GM21786 (cell line): ENCODE data around the gene GBX1.

Experiments
- ATAC-seq: cut with Tn5 transposase; IDR thresholded peaks from one replicate; pipeline ENCODE4 v1.9.1; 2021; ENCODE audit not compliant: unreplicated experiment

The GBX1 gene

DNA sequence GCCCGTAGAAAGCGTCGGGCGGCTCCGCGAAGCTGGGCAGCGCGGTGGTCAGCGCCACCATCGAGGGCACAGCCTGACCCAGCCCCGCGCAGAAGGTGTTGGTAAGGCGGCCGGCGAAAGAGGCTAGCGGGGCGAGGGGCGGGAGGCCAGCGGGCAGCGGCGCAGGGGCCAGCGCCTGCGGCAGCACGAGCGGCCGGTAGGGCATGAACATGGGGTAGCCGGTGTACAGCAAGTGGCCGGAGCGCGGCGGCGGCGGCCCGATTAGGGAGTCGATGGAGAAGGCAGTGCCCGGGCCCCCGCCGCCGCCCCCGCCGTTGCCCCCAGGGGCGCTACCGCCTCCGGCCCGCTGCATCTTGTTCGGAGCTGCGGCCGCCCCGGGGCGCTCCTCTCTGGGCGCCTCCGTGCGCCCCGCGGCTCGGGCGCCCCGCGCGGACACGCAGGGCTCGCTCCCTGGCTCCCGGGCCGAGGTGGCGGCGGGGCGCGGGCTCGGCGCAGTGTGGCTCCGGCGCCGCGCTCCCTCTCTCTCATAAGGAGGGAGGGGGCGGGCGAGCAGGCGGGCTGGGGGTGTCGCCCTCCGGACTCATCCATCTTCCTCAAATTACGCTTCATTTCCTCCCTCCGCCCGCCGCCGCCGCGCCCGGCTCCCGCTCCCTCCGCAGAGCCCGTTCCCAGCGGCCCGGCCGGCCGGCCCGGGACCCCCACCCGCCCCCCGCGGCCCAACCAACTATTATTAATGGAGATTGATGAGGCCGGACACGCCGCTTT is at the start of gene GBX1:
Gene GBX1 (minus strand): TSS at position 498 of the 765 bp plus-strand sequence. CDS start 146 bp downstream, at position 352.
- ATAC-seq = no peak

DNA sequence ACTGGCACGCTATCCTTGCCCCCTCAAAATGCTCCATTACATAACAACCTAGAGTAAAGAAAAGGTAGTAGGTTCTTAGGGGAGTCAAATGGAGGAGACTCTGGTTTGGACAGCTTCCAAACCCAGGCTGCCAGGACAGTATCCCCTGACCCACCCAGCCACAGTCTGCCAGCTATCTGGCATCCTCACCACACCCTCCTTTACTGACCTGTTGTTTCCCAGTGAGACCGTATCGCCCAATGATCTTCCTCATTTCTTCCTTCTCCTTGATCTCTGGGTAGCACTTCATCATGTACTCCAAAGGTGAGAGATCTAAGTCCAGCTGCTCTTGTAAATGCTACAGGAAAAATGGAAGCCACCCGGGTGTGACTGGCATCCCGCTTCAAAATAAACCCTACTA is 47.9 kb upstream of the GBX1 start:
- ATAC-seq = no peak

DNA sequence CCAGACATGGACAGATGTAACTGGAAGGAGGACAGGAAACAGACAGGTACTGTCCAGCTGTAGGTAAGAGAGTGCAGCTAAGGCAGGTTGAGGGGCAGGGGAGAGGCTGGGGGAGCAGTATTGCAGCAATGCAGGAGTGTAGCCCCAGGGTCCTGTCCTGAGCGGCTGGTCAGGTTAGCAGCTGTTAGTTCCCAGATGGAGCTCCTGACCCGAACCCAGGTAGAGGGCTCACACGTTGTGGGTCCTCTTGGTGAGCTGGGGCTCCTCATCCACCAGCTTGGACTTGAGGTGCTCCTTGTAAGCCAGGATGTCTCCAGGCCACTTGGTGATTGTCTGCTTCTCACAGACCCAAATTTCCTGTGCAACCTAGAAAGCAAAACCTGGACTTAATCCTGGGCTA is 46.3 kb upstream of the GBX1 start:
- ATAC-seq = no peak

DNA sequence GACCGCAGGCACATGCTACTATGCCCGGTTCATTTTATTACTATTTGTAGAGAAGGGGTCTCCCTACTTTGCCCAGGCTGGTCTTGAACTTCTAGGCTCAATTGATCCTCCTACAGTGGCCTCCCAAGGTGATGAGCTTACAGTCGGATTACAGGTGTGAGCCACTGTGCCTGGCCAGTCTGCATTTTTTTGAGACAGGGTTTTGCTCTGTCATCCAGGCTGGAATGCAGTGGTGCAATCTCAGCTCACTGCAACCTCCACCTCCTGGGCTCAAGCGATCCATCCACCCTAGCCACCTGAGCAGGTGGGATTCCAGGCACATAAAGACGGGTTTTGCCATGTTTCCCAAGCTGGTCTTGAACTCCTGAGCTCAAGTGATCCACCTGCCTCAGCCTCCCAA is 45.1 kb upstream of the GBX1 start:
- ATAC-seq = no peak

DNA sequence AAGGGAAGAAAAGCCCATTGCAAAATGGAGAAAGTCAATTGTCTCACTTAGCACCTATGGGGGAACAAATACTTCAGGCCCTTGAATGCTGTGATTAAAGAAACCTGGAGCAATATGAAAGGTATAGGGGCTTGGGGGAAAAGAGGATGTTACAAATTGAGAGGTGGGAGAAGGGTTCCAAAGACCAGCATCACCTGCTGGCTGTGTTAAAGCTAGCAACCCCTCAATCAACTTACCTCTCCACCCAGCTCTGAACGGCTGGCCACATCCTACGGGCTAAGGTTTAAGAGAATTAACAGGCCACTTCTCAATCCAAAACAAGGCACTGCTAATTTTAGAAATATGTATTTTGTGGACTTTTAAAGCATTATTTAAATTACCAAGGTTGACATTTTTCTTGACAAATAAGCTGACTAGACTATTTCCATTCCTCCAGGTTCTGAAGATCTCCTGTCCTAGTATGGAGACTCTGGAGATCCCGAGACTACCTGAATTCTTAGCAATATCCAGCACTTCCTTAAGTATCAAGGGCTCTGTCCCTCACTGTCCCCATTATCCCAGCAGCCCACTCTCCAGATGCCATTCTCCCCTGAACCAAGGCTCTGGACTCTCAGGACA is 43.8 kb upstream of the GBX1 start:
- ATAC-seq = no peak

DNA sequence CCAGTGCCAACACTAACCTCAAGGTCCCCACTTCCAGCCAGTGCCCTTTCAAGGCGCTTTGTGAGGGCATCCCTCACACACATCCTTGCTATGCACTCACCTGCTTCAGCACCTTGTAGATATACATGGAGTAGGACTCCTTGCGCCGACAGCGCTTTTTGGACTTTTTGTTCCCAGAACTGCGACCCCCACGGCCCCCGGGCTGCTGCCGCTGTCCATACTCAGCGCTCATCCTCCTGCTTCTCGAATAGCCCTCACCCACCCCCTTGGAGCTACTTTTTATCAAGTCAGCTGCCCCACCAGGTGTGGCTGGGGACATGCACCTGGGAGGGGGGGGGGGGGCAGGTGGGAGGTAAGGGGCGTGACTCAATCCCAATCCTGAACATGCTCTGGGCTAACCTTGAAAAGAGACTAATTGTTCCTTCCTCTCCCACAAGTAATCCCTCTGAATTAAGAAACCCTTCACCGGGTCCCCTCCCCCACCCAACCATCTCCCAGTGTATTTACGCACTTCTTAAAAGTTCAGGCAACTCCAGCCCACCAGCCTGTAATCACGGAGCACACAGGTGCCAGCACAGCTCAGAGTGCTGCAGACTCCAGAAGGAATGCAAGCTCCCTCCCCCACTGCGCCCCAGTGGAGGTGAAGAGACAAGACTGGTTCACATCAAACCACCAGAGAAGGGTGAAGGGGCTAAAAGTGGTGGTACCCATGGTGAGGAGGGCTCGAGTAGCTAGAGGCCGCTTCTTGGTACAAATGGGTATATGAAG is 42.8 kb upstream of the GBX1 start, which contains the start of gene H2BK1:
Gene H2BK1 (minus strand): TSS at position 402 of the 768 bp plus-strand sequence. CDS start 170 bp downstream, at position 232.
- ATAC-seq = no peak

DNA sequence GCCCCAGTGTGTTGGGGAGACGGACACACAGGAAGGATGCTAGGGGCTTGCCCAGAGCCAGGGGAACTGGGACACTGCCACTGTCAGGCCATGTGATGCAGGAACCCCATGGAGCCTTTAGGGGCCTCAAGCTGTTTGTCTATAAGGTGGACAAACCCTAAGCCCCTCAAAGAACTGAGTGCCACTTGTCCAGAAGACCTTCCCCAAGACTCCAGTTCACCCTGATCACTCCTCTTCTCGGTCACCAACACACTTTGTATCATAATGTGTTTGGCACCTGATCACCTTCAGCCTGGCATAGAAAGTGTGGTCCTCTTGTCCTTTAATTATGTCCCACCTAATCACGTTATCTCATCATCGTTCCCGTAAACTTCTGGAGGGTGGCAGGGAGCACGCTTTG is 42.1 kb upstream of the GBX1 start:
- ATAC-seq = no peak

DNA sequence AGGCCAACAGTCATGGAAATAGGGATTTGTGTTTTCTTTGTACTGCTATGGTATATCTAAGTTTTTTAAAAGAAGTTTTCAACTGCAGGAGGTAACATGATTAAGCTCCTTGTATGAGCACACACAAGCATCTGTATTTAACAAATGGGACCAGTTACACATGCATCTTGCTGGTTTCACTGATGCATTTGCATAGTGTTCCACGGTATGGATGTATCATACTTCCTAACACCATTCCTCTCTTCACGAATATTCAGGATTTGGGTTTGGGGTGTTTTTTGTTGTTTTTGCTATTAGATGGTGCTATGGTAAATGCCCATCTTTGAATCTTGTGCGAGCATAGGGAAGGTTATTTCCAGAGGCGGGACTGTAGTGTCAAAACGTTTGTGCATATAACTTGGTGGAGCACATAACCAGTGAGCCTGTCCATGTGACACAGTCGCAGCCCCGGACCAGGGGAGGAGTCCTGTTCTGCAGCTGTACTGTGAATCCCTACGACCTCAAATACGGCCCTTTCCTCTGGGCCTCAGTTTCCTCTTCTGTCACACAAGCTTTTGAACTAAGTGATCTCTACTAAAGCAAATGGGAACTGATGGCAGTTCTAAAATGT is 40.9 kb upstream of the GBX1 start:
- ATAC-seq = no peak

DNA sequence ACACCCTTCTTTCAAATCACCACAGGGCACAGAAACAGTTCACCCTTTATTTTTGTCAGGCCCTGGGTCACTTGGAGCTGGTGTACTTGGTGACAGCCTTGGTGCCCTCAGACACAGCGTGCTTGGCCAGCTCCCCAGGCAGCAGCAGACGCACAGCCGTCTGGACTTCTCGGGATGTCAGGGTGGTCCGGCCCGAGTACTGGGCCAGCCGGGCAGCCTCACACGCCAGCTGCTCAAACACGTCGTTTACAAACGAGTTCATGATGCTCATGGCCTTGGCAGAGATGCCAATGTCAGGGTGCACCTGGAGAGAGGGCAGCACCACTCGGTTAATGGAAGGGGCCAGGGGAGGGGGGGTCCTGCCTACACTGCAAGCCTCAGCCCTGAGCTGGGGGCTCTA is 40.3 kb upstream of the GBX1 start:
- ATAC-seq = no peak

DNA sequence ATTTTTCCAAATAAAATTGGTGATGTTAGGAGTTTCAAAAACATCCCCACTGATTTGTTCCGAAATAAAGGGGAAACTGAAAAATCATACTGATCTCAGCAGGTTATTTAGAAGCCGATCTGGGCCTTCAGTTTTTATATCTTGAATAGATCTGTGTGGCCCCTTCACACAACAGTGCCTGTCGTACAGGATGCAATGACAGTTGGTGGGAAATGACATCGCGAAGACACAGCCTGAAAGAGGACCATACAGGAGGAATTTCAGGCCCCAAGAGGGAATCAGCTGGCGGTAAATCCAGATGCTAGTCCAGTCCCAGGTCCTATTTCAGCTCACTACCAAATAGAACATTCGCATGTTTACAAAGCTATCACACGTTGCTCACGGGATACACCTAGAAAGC is 39.8 kb upstream of the GBX1 start:
- ATAC-seq = no peak

DNA sequence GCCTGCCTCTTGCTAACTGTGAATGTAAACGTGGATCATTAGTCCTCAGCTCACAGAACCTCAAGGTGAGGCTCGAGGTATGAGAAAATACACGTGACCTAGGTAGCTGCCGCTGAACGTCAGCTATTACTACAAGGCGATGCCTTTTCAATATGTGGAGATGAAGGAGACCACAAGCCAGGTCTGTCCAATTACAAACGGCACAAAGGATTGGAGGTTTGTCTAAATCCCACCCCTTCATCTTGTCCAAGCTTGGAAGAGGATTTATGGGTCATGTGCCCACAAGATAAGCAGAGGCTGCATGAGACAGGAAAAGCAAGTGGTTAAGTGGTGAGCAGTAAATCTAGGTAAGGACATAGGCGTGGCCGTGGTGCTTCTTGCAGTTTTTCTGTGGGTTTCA is 39.4 kb upstream of the GBX1 start:
- no peak for ATAC-seq

DNA sequence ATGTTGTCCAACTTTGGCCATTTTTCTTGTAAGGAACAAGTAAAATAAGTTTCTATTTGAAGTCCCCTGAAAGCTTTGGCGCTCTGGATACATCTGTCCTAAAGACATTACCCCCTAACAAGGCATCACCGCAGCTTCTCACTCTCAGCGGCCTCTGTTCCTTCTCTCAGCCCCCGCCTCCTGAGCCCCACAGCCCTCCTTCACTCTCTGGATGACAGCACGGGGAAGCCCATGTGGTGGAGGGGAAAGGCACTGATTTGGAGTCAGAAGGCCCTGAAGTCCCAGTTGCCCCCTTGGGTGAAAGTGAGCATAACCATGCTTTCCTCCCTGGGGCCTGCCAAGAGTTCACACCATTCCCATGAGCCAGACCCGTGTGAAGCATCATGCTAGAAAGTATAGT is 38.2 kb upstream of the GBX1 start:
- no peak for ATAC-seq

DNA sequence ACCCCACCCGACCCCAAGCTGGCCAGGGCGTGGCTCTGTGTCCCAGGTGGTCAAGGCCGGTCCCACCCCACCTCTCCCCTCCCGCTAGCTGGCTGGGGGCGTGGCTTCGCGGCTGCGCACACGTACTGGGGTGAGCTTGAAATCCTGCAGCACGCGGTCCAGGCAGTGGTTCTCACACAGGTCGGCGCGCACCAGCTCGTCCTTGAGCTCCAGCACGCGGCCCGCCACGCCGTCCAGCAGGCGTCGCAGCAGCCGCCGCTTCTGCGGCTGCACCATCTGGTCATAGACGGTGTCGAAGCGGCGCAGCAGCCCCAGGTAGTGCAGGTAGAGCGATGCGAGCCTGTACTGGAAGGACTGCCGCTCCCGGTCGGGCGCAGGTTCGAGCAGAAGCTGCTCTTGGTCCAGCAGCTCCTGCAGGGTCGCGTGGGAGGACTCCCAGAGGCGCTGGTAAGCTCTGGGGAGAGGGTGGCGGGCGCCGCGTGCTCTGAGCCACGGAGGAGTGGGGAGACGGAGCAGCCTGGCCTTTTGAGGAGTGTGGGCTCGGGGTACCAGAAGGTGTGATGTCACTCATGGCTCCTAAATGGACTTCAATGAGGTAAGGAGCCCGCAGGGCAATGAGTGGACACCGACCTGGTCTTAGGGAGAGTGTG is 37.0 kb upstream of the GBX1 start:
- no peak for ATAC-seq

DNA sequence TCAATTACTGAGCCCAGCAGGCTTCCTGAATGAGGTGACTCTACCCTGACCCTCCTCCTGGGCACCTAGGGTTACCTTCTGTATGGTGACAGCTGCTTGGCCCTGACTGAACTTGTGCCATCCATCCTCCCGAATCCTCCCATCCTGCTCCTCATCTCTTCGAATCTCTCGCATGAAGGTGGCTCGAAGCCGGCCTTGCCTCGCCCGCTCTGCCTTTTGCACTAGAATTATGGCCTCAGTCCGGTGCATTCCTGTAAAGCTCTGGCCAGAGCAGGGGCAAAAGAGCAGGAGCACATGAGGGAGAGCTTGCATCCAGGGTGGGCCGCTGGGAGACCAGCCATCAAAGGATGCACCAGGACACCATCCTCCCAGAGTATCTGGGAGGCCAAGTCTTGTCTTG is 35.3 kb upstream of the GBX1 start:
- ATAC-seq = no peak

DNA sequence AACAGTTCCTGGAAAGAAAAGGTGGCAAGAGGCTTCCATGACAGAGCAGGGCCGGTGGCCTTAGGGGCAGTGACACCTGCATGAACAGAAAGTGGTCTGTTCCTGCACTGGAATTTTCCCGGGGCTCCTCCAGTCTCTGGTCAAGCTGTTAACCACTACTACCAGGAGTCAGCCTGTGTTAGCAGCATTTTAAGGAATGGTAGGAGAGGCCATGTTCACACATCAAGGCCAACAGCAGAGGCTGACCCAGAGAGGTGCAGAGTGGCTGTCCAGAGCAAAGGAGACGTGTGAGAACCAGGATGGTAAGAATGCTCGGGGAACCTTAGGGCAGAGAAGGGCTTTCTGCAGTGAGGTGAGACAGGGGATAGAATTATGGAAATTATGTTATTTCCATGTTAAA is 34.3 kb upstream of the GBX1 start:
- ATAC-seq = no peak

DNA sequence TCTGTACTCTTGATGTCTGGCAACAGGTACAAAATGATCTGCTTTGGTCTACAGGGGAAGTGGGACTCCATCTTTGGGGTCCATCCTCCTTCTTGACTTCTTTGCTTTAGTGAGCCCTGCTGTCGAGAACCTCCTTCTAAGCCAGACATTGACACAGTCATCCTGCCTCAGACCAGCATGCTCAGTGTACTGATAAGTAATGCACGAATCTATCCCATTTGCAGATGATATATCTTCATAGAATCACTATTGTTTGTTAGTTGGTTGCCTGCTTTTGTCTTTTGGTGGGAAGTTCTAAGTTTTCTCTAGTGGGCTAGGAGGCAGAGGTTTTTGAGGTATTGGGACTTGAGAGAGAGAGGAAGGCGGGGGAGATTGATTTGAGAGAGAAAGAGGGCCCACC is 33.9 kb upstream of the GBX1 start:
- no peak for ATAC-seq

DNA sequence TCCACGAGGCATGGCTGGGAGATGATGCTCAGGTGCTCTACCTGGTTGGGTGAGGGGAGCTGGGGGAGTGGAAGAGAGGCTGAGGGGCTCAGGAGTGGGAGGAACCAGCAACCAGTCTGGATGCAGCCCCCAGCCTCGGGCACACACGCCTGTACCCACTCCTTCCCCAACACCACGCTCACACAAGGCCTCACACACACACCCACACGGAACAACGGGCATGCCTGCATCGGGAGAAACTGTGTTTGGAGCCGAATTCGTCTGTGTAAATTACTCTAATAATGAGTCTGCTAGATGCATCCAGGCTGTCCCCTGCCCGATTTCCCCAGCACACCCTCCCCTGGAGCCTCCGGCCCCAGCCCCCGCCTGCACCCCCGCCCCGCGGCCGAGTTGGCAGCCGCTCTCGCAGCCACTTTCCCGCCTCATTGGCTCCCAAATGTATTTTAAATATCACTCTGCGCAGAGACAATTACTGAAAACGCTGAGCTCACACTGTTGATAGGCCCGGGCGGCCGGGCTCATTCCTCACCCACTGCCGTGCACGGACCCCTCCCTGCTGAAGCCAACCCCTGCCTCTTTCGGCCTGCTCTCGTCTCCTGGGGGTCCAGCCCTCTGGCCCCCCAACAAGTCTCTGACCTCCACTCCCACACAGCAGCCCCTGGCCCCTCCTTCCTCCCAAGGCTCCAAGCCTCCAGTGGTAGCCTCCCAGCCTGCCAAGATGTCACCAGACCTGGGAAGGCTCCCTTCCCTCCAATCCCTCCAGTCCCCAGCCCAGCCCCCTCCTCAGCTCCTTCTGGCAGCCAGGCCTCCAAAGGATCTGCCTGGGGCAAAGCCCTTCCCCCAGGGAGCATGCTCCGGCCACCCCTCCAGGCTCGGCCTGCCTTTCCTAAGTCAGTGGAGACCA is 31.7 kb upstream of the GBX1 start:
- no peak for ATAC-seq

DNA sequence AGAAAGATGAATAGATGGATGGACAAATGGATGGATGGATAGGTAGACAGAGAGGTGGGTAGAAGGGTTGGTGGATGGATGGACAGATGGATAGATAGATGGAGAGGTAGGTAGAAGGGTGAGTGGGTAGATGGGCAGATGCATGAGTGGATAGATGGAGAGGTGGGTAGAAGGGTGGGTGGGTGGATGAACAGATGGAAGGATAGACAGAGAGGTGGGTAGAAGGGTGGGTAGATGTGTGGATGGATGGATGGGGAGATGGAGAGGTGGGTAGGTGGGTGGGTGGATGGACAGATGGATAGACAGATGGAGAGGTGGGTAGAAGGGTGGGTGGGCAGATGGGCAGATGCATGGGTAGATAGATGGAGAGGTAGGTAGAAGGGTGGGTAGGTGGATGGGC is 30.4 kb upstream of the GBX1 start:
- ATAC-seq = no peak

DNA sequence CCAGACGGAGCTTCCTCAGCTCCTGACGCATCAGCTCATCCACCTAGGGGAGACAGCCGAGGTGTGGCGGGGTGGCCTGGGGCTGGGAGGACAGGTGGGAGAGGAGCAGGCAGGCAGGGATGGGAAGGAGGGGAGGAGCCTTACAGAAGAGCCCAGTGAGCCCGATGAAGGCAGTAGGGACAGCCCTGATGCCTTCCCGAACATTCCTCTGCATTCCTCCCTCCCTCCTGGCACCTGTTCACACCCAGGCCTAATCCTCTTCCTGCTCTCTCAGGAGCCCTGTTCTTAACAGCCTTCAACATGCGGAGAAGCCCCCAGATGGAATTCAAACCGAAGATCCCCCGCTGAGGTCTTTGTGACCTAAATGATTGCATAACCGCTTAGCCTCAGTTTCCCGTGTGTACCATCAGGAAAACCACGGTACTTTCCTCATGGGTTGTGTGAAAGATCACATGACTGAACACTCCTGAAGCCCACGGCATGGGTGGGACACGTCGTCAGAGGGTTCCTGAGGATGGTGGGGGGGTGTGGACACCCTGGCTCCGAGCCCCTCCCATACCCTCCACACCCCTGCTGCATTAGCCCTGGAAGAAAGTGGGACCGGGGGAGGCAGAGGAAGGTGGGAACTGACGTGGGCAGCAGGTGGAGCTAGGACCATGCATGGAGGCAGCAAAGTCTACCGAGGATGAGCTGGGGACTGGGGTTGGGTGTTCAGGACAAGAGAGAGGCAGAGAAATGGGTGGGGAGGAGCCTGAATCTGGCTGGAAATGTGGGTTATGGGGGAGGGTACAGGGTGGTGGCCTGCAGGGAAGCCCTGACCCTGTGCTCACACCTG is 28.3 kb upstream of the GBX1 start:
- no peak for ATAC-seq
